ENCODE results near the gene MAP2K5. TPM values are rescaled to one million over a fixed set of nuclear protein-coding genes. Genes with fewer than 3 reads are reported as not detected.

The MAP2K5 gene
- total RNA-seq, 1 experiment from 2014 or later = 15.0 TPM

DNA sequence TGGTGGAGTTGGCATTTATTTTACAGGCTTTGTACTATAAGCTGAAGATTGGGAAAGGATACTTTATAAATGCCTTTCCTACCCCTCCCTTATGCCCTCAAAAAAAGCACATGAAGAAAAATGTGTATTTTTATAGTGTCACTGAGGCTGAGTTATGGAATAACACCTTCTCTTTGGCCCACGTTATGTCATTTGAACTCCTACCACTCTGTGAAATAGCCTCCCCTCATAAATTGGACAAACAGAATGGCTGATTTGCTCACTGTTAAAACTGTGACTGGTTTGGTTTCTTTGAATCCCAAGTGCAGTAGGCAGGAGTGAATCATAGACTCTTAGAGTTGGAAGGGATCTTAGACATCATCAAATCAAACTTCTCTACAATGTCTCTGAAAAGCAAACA is 187.6 kb downstream of the MAP2K5 start:
- Mint-ChIP-seq H3K4me3 (no peak overlapping the region), H3K9me3 (no peaks in the 10 kb centered on the region), H3K27ac (no peak overlapping the region), H3K4me1 (peaks cover 31 to 41% of the 10 kb centered on the region in 2 experiments), H3K36me3 (ENCODE audit: insufficient read depth in 1 of 3, low read depth in 3 of 3) (no peaks in the 10 kb centered on the region), H3K27me3 (ENCODE audit: low read depth) (no peaks in the 10 kb centered on the region)
- TF ChIP-seq, protein P1, sequence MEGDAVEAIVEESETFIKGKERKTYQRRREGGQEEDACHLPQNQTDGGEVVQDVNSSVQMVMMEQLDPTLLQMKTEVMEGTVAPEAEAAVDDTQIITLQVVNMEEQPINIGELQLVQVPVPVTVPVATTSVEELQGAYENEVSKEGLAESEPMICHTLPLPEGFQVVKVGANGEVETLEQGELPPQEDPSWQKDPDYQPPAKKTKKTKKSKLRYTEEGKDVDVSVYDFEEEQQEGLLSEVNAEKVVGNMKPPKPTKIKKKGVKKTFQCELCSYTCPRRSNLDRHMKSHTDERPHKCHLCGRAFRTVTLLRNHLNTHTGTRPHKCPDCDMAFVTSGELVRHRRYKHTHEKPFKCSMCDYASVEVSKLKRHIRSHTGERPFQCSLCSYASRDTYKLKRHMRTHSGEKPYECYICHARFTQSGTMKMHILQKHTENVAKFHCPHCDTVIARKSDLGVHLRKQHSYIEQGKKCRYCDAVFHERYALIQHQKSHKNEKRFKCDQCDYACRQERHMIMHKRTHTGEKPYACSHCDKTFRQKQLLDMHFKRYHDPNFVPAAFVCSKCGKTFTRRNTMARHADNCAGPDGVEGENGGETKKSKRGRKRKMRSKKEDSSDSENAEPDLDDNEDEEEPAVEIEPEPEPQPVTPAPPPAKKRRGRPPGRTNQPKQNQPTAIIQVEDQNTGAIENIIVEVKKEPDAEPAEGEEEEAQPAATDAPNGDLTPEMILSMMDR (conservative IDR thresholded peaks at IDR 0.05) = no peak
- H4K91ac ChIP-seq (ENCODE audit: insufficient read length, low read depth, low read length) = no peak overlapping the region
- no peaks in the 10 kb centered on the region for H3K79me1 ChIP-seq (ENCODE audit: insufficient read depth, low read depth, low read length, poor library complexity, severe bottlenecking)
- no CpG with 5 or more reads among the region's 1 CpG for WGBS (ENCODE audit: extremely low coverage, insufficient read length, low lambda C conversion rate)
- no peak overlapping the region for H4K8ac ChIP-seq (replicated peaks; ENCODE audit: insufficient read length, low read depth, low read length)
- no peaks in the 10 kb centered on the region for H3K23me2 ChIP-seq (ENCODE audit: insufficient read length, low read depth, low read length, poor library complexity, severe bottlenecking)
- H2BK5ac ChIP-seq (ENCODE audit: insufficient read length, low read length) = no peak overlapping the region
- H2BK12ac ChIP-seq (ENCODE audit: insufficient read length, low read depth, low read length) = no peak overlapping the region
- no peaks in the 10 kb centered on the region for H3K27me3 ChIP-seq (ENCODE audit: insufficient read depth, low read length)
- H3K27ac ChIP-seq (ENCODE audit: insufficient read length, low read depth, low read length) = no peak overlapping the region
- no peaks in the 10 kb centered on the region for H4K20me1 ChIP-seq (ENCODE audit: control insufficient read depth, insufficient read depth, insufficient read length)
- H3K79me2 ChIP-seq (ENCODE audit: insufficient read depth, low read length) = no peaks in the 10 kb centered on the region
- H3K14ac ChIP-seq (ENCODE audit: insufficient read depth, low read length) = no peak overlapping the region
- H3K23ac ChIP-seq (ENCODE audit: insufficient read length, low read depth, low read length) = no peak overlapping the region
- no peak overlapping the region for H4K5ac ChIP-seq (ENCODE audit: insufficient read length, low read depth, low read length)
- H3K4me1 ChIP-seq (ENCODE audit: insufficient read depth, low read length) = no peaks in the 10 kb centered on the region
- no peak overlapping the region for H2BK15ac ChIP-seq (ENCODE audit: low read depth, low read length)
- no peak overlapping the region for H3K9ac ChIP-seq (ENCODE audit: extremely low read depth, insufficient read length, low read length)
- H3K56ac ChIP-seq (ENCODE audit: insufficient read length, low read depth, low read length) = no peak overlapping the region
- no peaks in the 10 kb centered on the region for H3K9me3 ChIP-seq (ENCODE audit: control insufficient read depth, low read depth, low read length)
- no peak overlapping the region for H2AFZ ChIP-seq (ENCODE audit: low read length)
- no peak overlapping the region for H2AK5ac ChIP-seq (ENCODE audit: insufficient read length, low read length)
- H3K4ac ChIP-seq (ENCODE audit: low read depth, low read length) = no peak overlapping the region
- no peak overlapping the region for H3T11ph ChIP-seq (ENCODE audit: low read length)
- H2BK120ac ChIP-seq (ENCODE audit: low read depth, low read length, poor library complexity, severe bottlenecking) = no peak overlapping the region
- H2BK20ac ChIP-seq (ENCODE audit: low read depth, low read length, poor library complexity, severe bottlenecking) = no peak overlapping the region
- H3K4me2 ChIP-seq (ENCODE audit: insufficient read depth, insufficient read length, low read length) = no peak overlapping the region
- DNase-seq = no peak
- no peak overlapping the region for H3K18ac ChIP-seq (ENCODE audit: insufficient read length, low read depth, low read length)
